ENCODE measurements around the gene PRR7. TPM values are rescaled to one million over a fixed set of nuclear protein-coding genes. Genes with fewer than 3 reads are reported as not detected.

Gene PRR7, protein sequence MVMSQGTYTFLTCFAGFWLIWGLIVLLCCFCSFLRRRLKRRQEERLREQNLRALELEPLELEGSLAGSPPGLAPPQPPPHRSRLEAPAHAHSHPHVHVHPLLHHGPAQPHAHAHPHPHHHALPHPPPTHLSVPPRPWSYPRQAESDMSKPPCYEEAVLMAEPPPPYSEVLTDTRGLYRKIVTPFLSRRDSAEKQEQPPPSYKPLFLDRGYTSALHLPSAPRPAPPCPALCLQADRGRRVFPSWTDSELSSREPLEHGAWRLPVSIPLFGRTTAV
- total RNA-seq: under 1 TPM; 0.17 to 0.37 TPM
- polyA plus RNA-seq: 1 to 10 TPM in 1 of 2 donors, under 1 TPM in 1; 0.60 to 1.4 TPM

DNA sequence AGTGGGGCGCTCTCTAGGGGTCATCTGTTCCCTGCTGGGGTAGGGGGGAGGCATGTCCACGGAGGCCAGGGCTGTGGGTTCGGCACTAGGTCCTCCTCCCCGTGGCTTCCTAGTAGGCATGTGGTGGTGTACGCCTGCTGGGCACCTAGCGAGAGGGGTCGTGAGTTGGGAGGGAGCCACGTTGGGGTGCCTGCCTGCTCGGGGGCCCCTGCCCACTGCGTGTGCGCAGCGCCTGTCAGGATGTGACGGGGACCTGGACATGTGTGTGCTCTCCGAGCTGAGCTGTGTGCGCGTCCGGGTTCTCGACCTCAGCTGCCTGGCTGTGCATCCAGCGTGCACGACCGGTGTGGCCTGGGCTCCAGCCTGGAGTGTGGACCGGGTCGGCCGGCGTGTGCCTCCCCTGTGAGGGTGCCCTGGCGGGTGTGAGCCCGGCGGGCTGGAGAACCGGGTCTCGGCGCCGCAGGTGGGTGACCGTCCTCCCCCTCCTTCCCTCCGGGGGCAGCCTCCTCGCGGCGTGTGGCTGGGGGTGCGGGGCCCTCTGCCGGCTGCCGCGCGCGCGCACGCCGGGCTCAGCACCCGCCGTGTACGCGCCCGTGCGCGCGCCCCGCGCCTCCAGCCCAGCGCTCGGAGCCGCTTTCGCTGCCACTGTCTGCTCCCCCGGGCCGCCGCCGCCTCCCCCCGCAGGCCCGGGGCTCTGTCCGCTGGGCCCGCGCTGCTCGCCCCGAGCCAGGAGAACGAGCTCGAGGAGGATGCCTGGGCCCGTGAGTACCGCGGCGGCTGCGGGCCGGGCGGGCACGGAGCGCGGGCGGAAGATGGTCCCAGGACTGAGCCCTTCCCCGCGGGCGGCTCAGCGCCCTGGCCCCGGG lies at the start of gene PRR7:
PRR7 (plus strand) TSS at position 615 of the 866 bp plus-strand sequence. CDS start 8,254 bp downstream, outside the sequence.
- DNase-seq (ENCODE audit: low spot score): no peak
- Histone ChIP-seq H3K27me3 (ENCODE audit: control insufficient read depth in 4 of 4, insufficient read depth in 4 of 4, low read length in 3 of 4) (no peaks in the 10 kb centered on the region), H3K27ac (ENCODE audit: low read depth in 1 of 2, low read length in 2 of 2) (peak within 1 kb of the TSS in 1 of 2 donors; percentile 9), H3K4me1 (ENCODE audit: control insufficient read depth in 4 of 4, insufficient read depth in 4 of 4, low read length in 3 of 4) (peaks cover 5 to 18% (median 9%) of the 10 kb centered on the region in 4 donors), H3K36me3 (ENCODE audit: control insufficient read depth in 4 of 4, insufficient read depth in 3 of 4, low read depth in 1 of 4, low read length in 3 of 4) (no peaks in the 10 kb centered on the region), H3K4me3 (ENCODE audit: low read depth in 1 of 3, low read length in 3 of 3) (peak within 1 kb of the TSS; percentile 16 to 65 (median 61)), H3K9ac (ENCODE audit: low read depth in 1 of 2, low read length in 2 of 2) (no peak within 1 kb of the TSS), H3K9me3 (ENCODE audit: control insufficient read depth in 4 of 4, low read length in 3 of 4) (no peaks in the 10 kb centered on the region)
- WGBS: under 1% methylated on average over 89 of the region's 89 CpGs
- TF ChIP-seq, protein P1, sequence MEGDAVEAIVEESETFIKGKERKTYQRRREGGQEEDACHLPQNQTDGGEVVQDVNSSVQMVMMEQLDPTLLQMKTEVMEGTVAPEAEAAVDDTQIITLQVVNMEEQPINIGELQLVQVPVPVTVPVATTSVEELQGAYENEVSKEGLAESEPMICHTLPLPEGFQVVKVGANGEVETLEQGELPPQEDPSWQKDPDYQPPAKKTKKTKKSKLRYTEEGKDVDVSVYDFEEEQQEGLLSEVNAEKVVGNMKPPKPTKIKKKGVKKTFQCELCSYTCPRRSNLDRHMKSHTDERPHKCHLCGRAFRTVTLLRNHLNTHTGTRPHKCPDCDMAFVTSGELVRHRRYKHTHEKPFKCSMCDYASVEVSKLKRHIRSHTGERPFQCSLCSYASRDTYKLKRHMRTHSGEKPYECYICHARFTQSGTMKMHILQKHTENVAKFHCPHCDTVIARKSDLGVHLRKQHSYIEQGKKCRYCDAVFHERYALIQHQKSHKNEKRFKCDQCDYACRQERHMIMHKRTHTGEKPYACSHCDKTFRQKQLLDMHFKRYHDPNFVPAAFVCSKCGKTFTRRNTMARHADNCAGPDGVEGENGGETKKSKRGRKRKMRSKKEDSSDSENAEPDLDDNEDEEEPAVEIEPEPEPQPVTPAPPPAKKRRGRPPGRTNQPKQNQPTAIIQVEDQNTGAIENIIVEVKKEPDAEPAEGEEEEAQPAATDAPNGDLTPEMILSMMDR (IDR thresholded peaks at IDR 0.05; ENCODE audit: low read depth, low read length, missing input control): peak; percentile 2
- TF ChIP-seq HNF4A (conservative IDR thresholded peaks at IDR 0.05): no peak

DNA sequence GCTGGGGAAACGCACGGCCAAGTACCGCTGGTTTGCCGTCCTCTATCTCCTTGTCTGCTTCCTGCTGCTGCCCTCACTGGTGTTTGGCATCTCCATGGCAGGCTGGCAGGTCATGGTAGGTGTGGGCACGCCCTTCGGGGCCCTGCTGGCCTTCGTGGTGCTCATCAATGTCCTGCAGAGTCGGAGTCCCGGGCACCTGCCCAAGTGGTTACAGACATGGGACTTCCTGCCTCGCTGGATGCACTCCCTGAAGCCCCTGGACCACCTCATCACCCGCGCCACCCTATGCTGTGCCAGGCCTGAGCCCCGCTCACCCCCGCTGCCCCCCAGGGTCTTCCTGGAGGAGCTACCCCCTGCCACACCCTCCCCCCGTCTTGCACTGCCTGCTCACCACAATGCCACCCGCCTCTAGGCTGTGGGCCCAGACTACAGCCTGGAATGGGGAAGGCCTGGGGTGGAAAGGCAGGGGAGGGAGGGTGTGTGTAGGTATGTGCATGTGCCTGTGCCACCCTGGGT lies 48.7 kb upstream of the PRR7 start:
- DNase-seq (ENCODE audit: low spot score): no peak
- peaks cover 0 to 14% (median 6%) of the 10 kb centered on the region in 4 donors for H3K4me1 ChIP-seq (ENCODE audit: control insufficient read depth in 4 of 4, insufficient read depth in 4 of 4, low read length in 3 of 4)
- no peak overlapping the region for H3K9ac ChIP-seq (ENCODE audit: low read depth in 1 of 2, low read length in 2 of 2)
- H3K9me3 ChIP-seq (ENCODE audit: control insufficient read depth in 4 of 4, low read length in 3 of 4): no peaks in the 10 kb centered on the region
- no peak overlapping the region for H3K4me3 ChIP-seq (ENCODE audit: low read depth in 1 of 3, low read length in 3 of 3)
- no peak overlapping the region for H3K27ac ChIP-seq (ENCODE audit: low read depth in 1 of 2, low read length in 2 of 2)
- TF ChIP-seq, protein P2, sequence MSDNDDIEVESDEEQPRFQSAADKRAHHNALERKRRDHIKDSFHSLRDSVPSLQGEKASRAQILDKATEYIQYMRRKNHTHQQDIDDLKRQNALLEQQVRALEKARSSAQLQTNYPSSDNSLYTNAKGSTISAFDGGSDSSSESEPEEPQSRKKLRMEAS (IDR thresholded peaks at IDR 0.05): no peak
- H3K27me3 ChIP-seq (ENCODE audit: control insufficient read depth in 4 of 4, insufficient read depth in 4 of 4, low read length in 3 of 4): no peaks in the 10 kb centered on the region
- 92% methylated on average over 16 of the region's 16 CpGs for WGBS
- peaks cover 0 to 7% (median 4%) of the 10 kb centered on the region in 4 donors for H3K36me3 ChIP-seq (ENCODE audit: control insufficient read depth in 4 of 4, insufficient read depth in 3 of 4, low read depth in 1 of 4, low read length in 3 of 4)

DNA sequence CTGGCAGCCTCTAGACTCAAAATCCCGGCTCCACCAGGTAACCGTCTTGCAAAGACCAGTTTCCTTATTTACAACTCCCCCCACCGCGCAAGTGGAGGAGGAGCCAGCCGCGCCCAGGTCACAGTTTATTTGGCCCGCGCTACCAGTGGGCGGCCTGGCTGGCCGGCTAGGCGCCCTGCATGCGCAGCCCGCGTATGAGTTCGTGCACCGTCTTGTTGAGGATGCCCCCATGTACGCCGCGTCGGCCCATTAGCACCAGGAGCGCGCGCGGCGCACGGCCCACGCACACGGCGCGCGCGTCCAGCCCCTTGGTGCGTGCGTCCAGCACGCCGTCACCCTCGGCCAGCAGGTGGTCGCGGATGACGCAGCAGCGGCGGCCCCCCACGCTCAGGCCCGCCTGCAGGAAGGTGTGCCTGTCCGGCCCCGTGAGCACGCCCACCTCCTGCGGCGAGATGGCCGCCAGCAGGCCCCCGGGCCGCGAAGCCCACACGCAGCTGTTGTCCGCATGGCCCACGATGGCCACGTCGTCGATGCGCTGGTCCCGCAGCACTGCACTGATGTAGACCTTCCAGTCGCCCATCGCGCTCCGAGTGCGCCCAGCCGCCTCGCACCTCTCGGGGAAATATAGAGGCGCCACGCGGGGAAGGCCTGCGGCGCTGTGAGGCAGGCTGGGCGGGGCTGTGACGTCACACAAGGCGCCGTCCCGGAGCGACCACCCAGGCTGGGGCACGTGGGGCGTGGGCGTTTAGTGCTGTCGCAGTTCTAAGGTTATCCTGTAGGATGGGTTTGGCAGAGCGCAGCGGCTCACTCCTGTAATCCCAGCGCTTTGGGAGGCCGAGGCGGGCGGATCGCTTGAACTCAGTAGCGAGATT lies 46.4 kb upstream of the PRR7 start, which contains the start of gene PFN3:
PFN3 (minus strand) TSS at position 665 of the 872 bp plus-strand sequence; CDS start at position 580, 85 bp downstream.
- Histone ChIP-seq H3K27me3 (ENCODE audit: control insufficient read depth in 4 of 4, insufficient read depth in 4 of 4, low read length in 3 of 4) (no peaks in the 10 kb centered on the region), H3K4me1 (ENCODE audit: control insufficient read depth in 4 of 4, insufficient read depth in 4 of 4, low read length in 3 of 4) (peaks cover 3 to 30% (median 17%) of the 10 kb centered on the region in 4 donors), H3K4me3 (ENCODE audit: low read depth in 1 of 3, low read length in 3 of 3) (no peak within 1 kb of the TSS), H3K27ac (ENCODE audit: low read depth in 1 of 2, low read length in 2 of 2) (no peak within 1 kb of the TSS), H3K36me3 (ENCODE audit: control insufficient read depth in 4 of 4, insufficient read depth in 3 of 4, low read depth in 1 of 4, low read length in 3 of 4) (peaks cover 0 to 11% (median 5%) of the 10 kb centered on the region in 4 donors), H3K9me3 (ENCODE audit: control insufficient read depth in 4 of 4, low read length in 3 of 4) (no peaks in the 10 kb centered on the region), H3K9ac (ENCODE audit: low read depth in 1 of 2, low read length in 2 of 2) (no peak within 1 kb of the TSS)
- DNase-seq (ENCODE audit: low spot score): no peak
- WGBS: 40% methylated on average over 92 of the region's 92 CpGs
- TF ChIP-seq RAD21 (IDR thresholded peaks at IDR 0.05): no peak
- TF ChIP-seq, protein P3, sequence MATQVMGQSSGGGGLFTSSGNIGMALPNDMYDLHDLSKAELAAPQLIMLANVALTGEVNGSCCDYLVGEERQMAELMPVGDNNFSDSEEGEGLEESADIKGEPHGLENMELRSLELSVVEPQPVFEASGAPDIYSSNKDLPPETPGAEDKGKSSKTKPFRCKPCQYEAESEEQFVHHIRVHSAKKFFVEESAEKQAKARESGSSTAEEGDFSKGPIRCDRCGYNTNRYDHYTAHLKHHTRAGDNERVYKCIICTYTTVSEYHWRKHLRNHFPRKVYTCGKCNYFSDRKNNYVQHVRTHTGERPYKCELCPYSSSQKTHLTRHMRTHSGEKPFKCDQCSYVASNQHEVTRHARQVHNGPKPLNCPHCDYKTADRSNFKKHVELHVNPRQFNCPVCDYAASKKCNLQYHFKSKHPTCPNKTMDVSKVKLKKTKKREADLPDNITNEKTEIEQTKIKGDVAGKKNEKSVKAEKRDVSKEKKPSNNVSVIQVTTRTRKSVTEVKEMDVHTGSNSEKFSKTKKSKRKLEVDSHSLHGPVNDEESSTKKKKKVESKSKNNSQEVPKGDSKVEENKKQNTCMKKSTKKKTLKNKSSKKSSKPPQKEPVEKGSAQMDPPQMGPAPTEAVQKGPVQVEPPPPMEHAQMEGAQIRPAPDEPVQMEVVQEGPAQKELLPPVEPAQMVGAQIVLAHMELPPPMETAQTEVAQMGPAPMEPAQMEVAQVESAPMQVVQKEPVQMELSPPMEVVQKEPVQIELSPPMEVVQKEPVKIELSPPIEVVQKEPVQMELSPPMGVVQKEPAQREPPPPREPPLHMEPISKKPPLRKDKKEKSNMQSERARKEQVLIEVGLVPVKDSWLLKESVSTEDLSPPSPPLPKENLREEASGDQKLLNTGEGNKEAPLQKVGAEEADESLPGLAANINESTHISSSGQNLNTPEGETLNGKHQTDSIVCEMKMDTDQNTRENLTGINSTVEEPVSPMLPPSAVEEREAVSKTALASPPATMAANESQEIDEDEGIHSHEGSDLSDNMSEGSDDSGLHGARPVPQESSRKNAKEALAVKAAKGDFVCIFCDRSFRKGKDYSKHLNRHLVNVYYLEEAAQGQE (IDR thresholded peaks at IDR 0.05): no peak
- no peak for TF ChIP-seq EGR1 (IDR thresholded peaks at IDR 0.05; ENCODE audit: low read depth in 2 of 2)
- TF ChIP-seq FOXA1 (IDR thresholded peaks at IDR 0.05): no peak
- no peak for TF ChIP-seq HNF4G (IDR thresholded peaks at IDR 0.05)
- no peak for TF ChIP-seq JUND (IDR thresholded peaks at IDR 0.05)
- TF ChIP-seq, protein P4, sequence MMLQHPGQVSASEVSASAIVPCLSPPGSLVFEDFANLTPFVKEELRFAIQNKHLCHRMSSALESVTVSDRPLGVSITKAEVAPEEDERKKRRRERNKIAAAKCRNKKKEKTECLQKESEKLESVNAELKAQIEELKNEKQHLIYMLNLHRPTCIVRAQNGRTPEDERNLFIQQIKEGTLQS (IDR thresholded peaks at IDR 0.05): no peak
- no peak for TF ChIP-seq GABPA (IDR thresholded peaks at IDR 0.05 in 1 of 2, conservative IDR thresholded peaks at IDR 0.05 in 1 of 2)
- TF ChIP-seq YY1 (IDR thresholded peaks at IDR 0.05): no peak
- TF ChIP-seq TAF1 (conservative IDR thresholded peaks at IDR 0.05): no peak
- TF ChIP-seq, protein P1 (IDR thresholded peaks at IDR 0.05; ENCODE audit: low read depth, low read length, missing input control): no peak

Data from liver (tissue), 9 donors.